Measurements from ENCODE around the gene LPIN3. TPM values are rescaled to one million over a fixed set of nuclear protein-coding genes. Genes with fewer than 3 reads are reported as not detected.

Gene LPIN3
- total RNA-seq, 1 experiment from 2014 or later, result 6.0 TPM

DNA sequence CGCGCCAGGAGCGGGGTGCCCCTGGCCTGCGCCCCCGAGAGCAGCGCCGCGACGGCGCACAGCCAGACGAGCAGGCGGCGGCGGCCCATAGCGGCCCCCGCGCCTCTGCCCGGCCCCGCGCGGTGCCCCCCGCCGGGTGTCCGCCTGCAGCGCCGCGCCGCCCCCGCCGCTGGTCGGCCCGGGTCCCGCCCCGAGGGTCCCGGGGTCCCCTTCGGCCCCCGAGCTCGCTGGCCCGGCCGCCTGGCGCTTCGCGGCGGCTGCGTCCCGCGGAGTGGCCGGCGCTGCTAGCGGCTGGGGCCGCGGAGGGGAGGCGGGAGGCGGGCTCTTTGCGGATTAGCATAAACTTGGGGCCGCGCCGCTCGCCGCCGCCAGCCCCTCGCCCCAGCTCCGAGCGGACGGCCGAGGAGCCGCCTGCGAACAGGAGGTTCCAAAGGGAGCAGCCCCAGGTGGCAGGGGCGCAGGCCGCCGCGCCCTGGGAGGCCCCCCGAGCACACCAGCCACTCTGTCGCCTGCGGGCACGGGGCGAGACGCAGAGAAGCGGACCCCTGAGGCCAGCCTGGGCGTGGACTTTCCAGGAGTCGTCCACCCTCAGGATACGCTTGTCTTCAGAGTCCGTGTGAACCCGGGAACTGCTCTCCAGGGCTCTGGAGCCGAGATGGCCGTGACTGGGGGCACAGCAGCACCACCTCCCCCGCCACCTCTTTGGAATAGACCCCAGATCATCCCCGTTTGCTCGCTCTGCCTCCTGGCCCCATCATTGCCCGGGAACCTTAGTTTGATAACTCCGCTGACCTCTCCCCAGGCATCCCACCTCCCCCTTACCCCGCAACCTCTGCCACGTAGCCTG, 26.1 kb downstream of the LPIN3 start, which contains the start of gene EMILIN3:
Gene EMILIN3, minus strand, starts transcription at position 273 of the 847 bp plus-strand sequence. Its CDS starts 184 bp downstream, at position 89.
- no peak for DNase-seq (ENCODE audit: low read depth)

GRCh38 chr20:41367393-41367695, 26.7 kb downstream of the LPIN3 start:
- DNase-seq (ENCODE audit: low read depth), result no peak

DNA sequence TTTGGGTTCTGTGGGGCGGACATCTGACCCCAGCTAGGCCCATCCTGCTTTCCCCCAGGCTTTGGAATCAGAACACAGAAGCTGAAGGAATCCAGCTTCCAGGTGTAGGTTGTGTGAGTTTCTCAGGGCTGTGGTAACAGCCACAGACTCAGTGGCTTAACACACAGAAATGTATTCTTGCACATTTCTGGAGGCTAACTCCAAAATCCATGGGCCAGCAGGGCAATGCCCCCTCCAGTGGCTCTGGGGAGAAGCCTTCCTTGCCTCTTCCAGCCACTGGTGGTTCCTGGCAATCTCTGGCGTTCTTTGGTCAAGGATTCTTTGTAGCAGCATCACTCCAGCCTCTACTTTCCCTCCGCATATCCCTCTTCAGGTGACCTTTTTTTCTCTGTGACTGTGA, 27.3 kb downstream of the LPIN3 start:
- DNase-seq (ENCODE audit: low read depth), result no peak

DNA sequence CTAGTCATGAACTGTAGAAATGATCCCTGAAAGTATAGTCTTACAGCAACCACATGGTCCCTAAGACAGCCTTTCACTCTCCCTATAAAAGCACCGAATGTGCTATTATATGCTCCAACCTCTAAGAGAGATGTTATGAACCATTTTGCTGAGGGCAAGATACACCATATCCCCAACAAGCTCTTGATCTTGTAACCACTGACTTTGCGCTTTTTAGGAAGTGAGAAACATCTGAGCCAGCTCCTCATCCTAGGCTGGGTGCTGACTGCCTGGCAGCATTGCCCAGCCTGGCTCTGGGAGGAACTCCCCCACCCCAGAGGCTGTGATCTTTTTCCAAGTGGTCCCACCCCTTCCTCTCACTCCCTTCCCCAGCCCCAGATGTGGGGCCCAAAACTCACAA, 29.1 kb downstream of the LPIN3 start:
- no peak for DNase-seq (ENCODE audit: low read depth)

GRCh38 chr20:41370176-41370575, 29.6 kb downstream of the LPIN3 start:
- DNase-seq (ENCODE audit: low read depth), result no peak

DNA sequence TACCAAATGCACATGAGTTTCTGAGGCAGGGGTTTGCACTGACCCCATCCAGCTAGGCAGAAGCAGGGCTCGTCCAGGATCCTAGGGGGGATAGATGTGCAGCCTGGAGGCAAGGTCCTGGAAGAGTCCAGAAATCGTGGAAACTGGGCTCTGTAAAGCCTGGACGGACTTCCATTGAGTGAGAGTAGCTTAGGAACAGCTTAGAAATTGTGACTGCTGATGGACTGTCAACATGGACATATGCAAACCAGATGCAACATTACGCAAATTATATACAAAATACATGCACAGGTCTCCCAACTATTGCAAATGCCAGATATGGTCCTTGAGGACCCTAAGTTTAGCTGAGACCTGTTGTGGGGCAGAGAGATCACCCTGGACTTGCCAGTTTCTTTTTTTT, 30.8 kb downstream of the LPIN3 start:
- no peak for DNase-seq (ENCODE audit: low read depth)

DNA sequence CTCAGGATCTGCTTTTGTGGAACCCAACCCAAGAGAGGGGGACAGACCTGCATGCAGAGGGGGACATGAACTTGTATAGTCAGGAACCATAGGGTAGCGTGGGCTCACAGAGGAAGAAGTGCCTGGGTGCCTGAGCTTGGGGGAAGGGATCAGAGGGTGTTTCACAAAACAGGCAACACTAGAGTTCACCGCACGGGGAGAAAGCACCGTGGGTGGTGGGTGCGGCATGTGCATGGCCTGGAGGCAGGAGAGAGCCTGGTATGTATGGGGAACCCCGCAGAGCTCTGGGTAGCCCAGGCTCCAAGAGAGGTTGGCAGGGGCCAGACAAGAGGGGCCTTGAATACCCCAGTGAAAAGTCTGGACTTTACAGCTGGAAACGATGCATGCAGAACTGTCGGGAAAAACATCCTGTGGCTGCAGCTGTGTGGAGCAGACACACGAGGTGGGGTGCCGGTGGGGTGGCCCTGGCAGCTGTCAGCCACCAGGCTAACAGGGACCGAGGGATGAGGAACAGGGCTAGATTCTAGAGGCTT, 32.7 kb downstream of the LPIN3 start:
- DNase-seq (ENCODE audit: low read depth), result no peak

GRCh38 chr20:41373931-41374920, 33.6 kb downstream of the LPIN3 start:
- DNase-seq (ENCODE audit: low read depth), result no peak

- DNase-seq (ENCODE audit: low read depth), result no peak
Measured at GRCh38 chr20:41375846-41376245, 35.2 kb downstream of the LPIN3 start.

DNA sequence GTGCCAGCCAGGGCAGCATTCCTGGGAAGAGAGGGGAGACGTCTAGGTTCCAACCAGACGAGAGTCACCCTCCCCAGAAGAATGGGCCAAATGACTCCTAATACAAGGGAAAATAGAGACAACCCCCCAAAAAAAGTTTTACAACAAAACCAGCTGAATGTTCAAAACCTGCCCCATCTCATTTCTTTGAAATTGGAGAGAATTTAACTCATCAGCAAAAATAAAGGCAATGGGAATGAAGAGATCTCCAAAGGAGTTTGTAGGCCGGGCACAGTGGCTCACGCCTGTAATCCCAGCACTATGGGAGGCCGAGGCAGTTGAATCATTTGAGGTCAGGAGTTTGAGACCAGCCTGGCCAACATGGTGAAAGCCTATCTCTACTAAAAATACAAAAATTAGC, 35.7 kb downstream of the LPIN3 start:
- no peak for DNase-seq (ENCODE audit: low read depth)

GRCh38 chr20:41377275-41377674, 36.7 kb downstream of the LPIN3 start:
- DNase-seq (ENCODE audit: low read depth), result no peak

GRCh38 chr20:41379551-41379950, 38.9 kb downstream of the LPIN3 start:
- DNase-seq (ENCODE audit: low read depth), result no peak

DNA sequence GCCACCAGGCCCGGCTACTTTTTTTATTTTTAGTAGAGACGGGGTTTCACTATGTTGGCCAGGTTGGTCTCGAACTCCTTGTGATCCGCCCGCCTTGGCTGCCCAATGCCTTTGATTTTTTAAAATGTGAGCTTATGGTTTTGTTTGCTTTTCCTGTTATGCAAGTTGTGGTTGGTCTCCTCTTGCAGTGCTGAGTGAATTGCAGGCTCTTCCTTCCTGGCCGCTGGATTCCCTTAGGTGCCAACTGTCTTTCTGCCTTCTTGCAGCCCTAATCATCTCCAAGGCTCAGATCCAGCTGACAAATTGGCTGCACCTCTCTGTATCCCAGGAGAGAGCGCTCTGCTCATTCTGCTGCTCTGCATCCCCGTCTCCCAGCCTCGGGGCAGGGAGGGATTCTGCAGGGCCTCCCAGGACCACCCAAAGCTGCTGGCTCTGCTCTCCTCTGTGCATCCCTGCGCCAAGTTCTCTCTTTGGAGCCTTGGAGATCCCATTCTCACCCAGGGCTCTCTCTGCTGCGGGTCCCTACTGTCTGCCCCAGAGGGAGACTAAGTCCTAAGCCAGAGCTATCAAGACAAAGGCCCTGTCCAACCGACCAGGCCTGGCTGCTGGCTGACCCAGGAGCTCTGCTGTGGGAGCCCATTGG, 40.1 kb downstream of the LPIN3 start:
- no peak for DNase-seq (ENCODE audit: low read depth)

DNA sequence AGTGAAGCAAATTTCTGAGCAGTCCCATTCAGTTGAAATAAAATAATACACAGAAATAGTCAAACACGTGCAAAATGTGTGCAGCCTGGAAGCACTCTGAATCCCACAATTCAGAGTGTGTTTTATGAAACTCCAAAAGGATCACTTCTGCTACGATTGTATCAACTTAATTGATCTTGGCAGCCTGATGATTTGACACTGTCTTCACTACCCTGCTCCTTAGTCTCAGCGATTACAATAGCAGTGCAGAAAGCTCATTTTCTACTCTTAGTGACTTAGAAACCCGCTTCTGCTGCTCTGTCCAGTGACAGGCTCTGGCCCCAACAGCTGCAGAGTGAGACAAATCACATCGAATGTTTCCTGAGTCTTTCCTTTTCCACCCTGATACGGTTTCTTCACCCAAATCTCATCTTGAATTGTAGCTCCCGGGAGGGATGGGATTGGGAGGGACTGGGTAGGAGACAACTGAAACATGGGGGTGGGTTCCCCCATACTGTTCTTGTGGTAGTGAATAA, 42.2 kb downstream of the LPIN3 start:
- DNase-seq (ENCODE audit: low read depth), result no peak

- DNase-seq (ENCODE audit: low read depth), result peak; percentile 65
Measured at GRCh38 chr20:41386502-41387427, 46.1 kb downstream of the LPIN3 start.

GRCh38 chr20:41387444-41387851, 46.8 kb downstream of the LPIN3 start:
- DNase-seq (ENCODE audit: low read depth), result peak; percentile 42

DNA sequence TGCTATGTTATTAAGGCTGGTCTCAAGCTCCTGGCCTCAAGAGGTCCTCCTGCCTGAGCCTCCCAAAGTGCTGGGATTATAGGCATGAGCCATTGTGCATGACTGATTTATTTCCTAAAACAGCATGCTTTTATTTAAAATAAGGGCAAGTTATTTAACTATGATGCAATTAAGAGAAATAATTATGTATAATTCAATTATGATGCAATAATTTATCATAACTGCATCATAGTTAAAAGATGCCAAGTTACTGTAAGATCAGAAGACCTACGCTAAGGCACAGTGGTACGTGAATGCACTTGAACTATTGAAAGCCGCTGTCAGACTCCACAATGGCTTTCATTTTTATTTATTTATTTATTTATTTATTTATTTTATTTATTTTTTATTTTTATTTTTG, 50.3 kb downstream of the LPIN3 start:
- DNase-seq (ENCODE audit: low read depth), result no peak

- peak; percentile 66 for DNase-seq (ENCODE audit: low read depth)
Measured at GRCh38 chr20:41391587-41392001, 51.0 kb downstream of the LPIN3 start.

GRCh38 chr20:41392295-41392694, 51.7 kb downstream of the LPIN3 start:
- peak; percentile 29 for DNase-seq (ENCODE audit: low read depth)

Measured in RPMI7951 (cell line).